Osteocyte (in vitro differentiated cells): ENCODE data around the gene POLG. TPM values are rescaled to one million over a fixed set of nuclear protein-coding genes. Genes with fewer than 3 reads are reported as not detected.

Experiments used
- DNase-seq: peaks from one replicate; pipeline ENCODE4 v3.0.0; 2021; ENCODE audit warnings: mixed read lengths; ENCODE audit not compliant: unreplicated experiment; ENCODE audit errors: extremely low spot score
- H3K27ac Mint-ChIP-seq: one replicate; pipeline ENCODE4 v1.8.0; 2021; ENCODE audit warnings: mild to moderate bottlenecking, mixed read lengths; ENCODE audit not compliant: unreplicated experiment
- H3K27me3 Mint-ChIP-seq: one replicate; pipeline ENCODE4 v1.8.0; 2021; ENCODE audit warnings: mixed read lengths; ENCODE audit not compliant: unreplicated experiment
- H3K36me3 Mint-ChIP-seq: one replicate; pipeline ENCODE4 v1.8.0; 2021; ENCODE audit warnings: mixed read lengths; ENCODE audit not compliant: unreplicated experiment
- H3K4me1 Mint-ChIP-seq: one replicate; pipeline ENCODE4 v1.8.0; 2021; ENCODE audit warnings: mixed read lengths; ENCODE audit not compliant: unreplicated experiment
- H3K4me3 Mint-ChIP-seq: one replicate; pipeline ENCODE4 v1.8.0; 2021; ENCODE audit warnings: mild to moderate bottlenecking, moderate library complexity, mixed read lengths; ENCODE audit not compliant: unreplicated experiment
- H3K9me3 Mint-ChIP-seq: one replicate; pipeline ENCODE4 v1.8.0; 2021; ENCODE audit warnings: mixed read lengths; ENCODE audit not compliant: unreplicated experiment
- CTCF ChIP-seq: fragments of 200-600 bp; sonication (generic); IDR thresholded peaks from 2 replicates; pipeline ENCODE4 v1.5.0; 2021; ENCODE audit warnings: antibody characterized with exemption, mild to moderate bottlenecking, moderate library complexity
- total RNA-seq: library from RNA; stranded (reverse); gene quantifications from 2 replicates; pipeline ENCODE4 v1.2.1, GENCODE V29; 2021

Gene POLG
- total RNA-seq, 1 donor from 2014 or later: 60.8 TPM

- H3K4me3 Mint-ChIP-seq: no peak overlapping the region
- peaks cover 9% of the 10 kb centered on the region for H3K36me3 Mint-ChIP-seq
- H3K4me1 Mint-ChIP-seq: peaks cover 14% of the 10 kb centered on the region
- no peak for DNase-seq
- no peak for TF ChIP-seq CTCF
- H3K9me3 Mint-ChIP-seq: no peaks in the 10 kb centered on the region
- H3K27ac Mint-ChIP-seq: no peak overlapping the region
- H3K27me3 Mint-ChIP-seq: no peaks in the 10 kb centered on the region
Observed at GRCh38 chr15:89309993-89310392, 24.6 kb downstream of the POLG start.

- Mint-ChIP-seq H3K9me3 (no peaks in the 10 kb centered on the region), H3K4me1 (peaks cover 14% of the 10 kb centered on the region), H3K36me3 (peaks cover 16% of the 10 kb centered on the region), H3K27me3 (no peaks in the 10 kb centered on the region), H3K4me3 (no peak overlapping the region), H3K27ac (no peak overlapping the region)
- DNase-seq: no peak
- TF ChIP-seq CTCF: no peak
Observed at GRCh38 chr15:89308236-89308635, 26.4 kb downstream of the POLG start.

- Mint-ChIP-seq H3K27ac (no peak overlapping the region), H3K4me1 (peaks cover 14% of the 10 kb centered on the region), H3K27me3 (no peaks in the 10 kb centered on the region), H3K9me3 (no peaks in the 10 kb centered on the region), H3K4me3 (no peak overlapping the region), H3K36me3 (peaks cover 13% of the 10 kb centered on the region)
- no peak for DNase-seq
- no peak for TF ChIP-seq CTCF
Observed at GRCh38 chr15:89307791-89308190, 26.8 kb downstream of the POLG start.

- no peak overlapping the region for H3K4me3 Mint-ChIP-seq
- H3K27ac Mint-ChIP-seq: peak overlapping the region; percentile 58
- peaks cover 14% of the 10 kb centered on the region for H3K4me1 Mint-ChIP-seq
- no peak for TF ChIP-seq CTCF
- no peak for DNase-seq
- H3K36me3 Mint-ChIP-seq: peaks cover 13% of the 10 kb centered on the region
- H3K9me3 Mint-ChIP-seq: no peaks in the 10 kb centered on the region
- H3K27me3 Mint-ChIP-seq: no peaks in the 10 kb centered on the region
Observed at GRCh38 chr15:89307046-89307587, 27.5 kb downstream of the POLG start.

- Mint-ChIP-seq H3K4me1 (peaks cover 7% of the 10 kb centered on the region), H3K4me3 (no peak overlapping the region), H3K9me3 (no peaks in the 10 kb centered on the region), H3K27ac (no peak overlapping the region), H3K36me3 (peaks cover 13% of the 10 kb centered on the region), H3K27me3 (no peaks in the 10 kb centered on the region)
- no peak for TF ChIP-seq CTCF
- DNase-seq: no peak
Observed at GRCh38 chr15:89305395-89305794, 29.2 kb downstream of the POLG start.
